Head of caudate nucleus (tissue), 42 donors: ENCODE results near the gene INPP5D.

Experiments used
- DNase-seq, 42 donors: peaks; one replicate each; pipeline versions ENCODE4 v3.0.0 to v3.0.0-alpha.2; 2020 to 2021; ENCODE audit warnings: mixed read lengths in 7 of 42
- intact Hi-C: fragments of 100-400 bp; cut with DNase I; formaldehyde crosslinking; loops from one replicate; pipeline ENCODE4 v1.15.0; 2022

INPP5D gene

DNA sequence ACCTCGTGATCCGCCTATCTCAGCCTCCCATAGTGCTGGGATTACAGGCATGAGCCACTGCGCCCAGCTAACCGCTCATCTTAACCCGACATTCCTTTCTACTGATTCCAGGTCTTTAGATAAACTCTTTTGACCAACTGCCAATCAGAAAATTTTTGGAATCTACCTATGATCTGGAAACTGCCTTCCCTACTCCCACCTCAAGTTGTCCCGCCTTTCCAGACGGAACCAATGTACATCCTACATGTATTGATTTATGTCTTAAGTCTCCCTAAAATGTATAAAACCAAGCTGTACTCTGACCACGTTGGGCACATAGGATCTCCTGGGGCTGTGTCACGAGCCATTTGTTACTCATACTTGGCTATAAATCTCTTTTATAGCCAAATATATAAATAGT lies 30.8 kb upstream of the INPP5D start:
- DNase-seq: no peak
- intact Hi-C loops: loop anchor here (10.0 kb wide), 1 partner anchor 155 kb away; the partner anchor contains the start of gene SNORC

GRCh38 chr2:233031556-233032500 lies 28.3 kb upstream of the INPP5D start:
- intact Hi-C loops: no loop called here
- peak in 40 of 42 donors; percentile 41 to 88 (median 71) for DNase-seq

GRCh38 chr2:233032551-233033320 lies 27.4 kb upstream of the INPP5D start, which contains the start of gene NEU2:
Gene NEU2, plus strand, starts transcription at chr2:233032672. Its CDS starts 0 bp downstream, at chr2:233032672.
- no peak for DNase-seq
- intact Hi-C loops: no loop called here

GRCh38 chr2:233033672-233034071 lies 26.5 kb upstream of the INPP5D start:
- intact Hi-C loops: no loop called here
- no peak for DNase-seq

DNA sequence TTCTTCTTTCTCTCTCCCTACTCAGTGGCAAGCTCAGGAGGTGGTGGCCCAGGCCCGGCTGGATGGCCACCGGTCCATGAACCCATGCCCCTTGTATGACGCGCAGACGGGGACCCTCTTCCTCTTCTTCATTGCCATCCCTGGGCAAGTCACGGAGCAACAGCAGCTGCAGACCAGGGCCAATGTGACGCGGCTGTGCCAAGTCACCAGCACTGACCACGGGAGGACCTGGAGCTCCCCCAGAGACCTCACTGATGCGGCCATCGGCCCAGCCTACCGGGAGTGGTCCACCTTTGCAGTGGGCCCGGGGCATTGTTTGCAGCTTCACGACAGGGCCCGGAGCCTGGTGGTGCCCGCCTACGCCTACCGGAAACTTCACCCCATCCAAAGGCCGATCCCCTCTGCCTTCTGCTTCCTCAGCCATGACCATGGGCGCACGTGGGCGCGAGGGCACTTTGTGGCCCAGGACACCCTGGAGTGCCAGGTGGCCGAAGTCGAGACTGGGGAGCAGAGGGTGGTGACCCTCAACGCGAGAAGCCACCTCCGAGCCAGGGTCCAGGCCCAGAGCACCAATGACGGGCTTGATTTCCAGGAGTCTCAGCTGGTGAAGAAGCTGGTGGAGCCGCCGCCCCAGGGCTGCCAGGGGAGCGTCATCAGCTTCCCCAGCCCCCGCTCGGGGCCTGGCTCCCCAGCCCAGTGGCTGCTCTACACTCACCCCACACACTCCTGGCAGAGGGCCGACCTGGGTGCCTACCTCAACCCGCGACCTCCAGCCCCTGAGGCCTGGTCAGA lies 25.9 kb upstream of the INPP5D start:
- intact Hi-C loops: no loop called here
- no peak for DNase-seq

DNA sequence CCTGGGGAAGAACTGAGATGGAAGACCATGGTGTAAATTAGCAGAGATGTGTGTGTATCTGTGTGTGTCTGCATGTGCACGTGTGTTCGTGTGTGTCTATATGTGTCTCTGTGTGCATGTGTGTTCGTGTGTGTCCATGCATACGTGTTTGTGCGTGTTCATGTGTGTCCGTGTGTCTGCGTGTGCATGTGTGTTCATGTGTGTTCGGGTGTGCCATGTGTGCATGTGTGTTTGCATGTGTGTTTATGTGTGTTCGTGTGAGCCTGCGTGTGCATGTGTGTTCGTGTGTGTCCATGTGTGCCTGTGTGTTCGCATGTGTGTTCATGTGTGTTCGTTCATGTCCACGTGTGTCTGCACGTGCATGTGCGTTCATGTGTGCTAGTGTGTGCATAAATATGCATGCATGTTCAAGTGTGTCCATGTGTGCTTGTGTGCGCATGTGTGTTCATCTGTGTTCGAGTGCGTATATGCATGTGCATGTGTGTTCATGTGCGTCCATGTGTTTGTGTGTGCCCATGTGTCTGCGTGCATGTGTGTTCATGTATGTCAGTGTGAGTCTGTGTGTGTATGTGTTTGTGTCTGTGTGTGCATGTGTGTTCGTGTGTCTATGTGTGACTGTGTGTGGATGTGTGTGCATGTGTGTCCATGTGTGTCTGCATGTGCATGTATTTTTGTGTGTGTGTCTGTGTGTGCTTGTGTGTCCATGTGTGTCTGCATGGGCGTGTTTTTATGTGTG lies 24.5 kb upstream of the INPP5D start:
- intact Hi-C loops: no loop called here
- no peak for DNase-seq

- intact Hi-C loops: no loop called here
- DNase-seq: no peak
Observed at GRCh38 chr2:233036162-233036838, 23.8 kb upstream of the INPP5D start.

DNA sequence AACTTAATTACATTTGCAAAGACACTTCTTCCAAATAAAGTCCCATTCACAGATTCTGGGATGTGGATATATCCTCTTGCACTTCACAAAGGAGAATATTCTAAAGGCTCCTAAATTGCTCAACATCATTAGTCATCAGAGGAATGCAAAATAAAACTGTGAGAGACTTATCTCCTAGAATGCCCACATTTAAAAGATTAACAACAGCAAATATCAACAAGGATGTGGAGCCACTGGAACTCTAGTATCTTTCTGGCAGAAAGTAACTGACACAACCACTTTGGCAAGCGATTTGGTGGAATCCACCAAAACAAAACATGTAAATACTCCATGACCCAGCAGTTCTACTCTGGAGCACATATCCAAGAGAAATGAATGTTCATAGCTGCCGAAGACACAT lies 23.1 kb upstream of the INPP5D start:
- intact Hi-C loops: no loop called here
- no peak for DNase-seq

GRCh38 chr2:233039212-233039845 lies 20.8 kb upstream of the INPP5D start:
- DNase-seq: no peak
- intact Hi-C loops: no loop called here

DNA sequence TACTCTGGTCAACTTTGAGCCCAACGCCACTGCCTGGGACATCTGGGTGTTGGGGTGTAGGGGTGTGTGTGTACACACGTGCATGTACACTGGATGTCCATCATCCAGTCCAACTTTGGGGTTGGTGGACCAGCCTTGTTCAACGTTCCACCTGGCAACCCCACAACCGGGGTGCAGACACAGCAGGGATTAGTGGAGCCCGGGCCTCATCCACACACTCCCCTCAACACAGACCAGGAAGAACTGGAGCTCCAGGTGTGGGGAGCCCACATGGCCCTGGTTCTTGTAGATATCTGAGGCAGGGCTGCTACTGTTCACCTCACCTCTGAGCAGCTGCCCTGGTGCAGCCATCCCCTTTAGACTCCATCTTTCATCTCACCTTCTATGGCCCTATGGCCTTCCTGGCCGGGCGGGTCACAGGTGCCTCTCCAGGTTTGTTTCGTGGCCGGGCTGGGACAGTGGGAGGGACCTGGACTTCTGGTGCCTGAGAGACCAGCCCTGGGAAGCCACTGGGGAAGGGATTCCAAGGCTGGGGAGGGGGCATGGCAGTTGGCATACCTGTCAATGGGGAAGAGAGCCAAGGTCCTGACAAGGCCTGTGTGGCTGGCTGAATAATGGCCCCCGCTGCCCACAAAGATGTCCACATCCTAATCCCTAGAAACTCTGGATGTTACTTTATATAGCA lies 20.2 kb upstream of the INPP5D start:
- intact Hi-C loops: no loop called here
- peak in 2 of 42 donors; percentile 19 to 24 for DNase-seq

GRCh38 chr2:233040571-233040970 lies 19.6 kb upstream of the INPP5D start:
- DNase-seq: peak in 1 of 42 donors; percentile 12
- intact Hi-C loops: no loop called here

GRCh38 chr2:233041722-233042323 lies 18.3 kb upstream of the INPP5D start:
- peak in 1 of 42 donors; percentile 29 for DNase-seq
- intact Hi-C loops: no loop called here

DNA sequence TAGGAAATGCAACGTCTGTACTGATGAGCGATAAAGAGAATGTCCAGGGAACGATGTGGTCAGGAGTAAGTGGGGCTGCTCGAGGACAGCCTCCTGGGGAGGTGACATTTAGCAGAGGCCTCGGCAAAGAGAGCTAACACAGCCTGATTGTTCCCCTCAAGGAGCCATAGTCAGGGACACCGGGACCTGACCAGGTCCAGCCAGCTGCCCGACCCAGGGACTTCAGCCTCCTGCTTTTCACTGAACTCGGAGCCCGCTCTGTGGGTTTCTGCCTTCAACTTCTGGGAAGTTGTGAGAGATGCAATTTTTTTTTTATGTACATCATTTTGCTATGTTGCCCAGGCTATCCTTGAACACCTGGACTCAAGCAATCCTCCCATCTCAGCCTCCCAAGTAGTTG lies 17.6 kb upstream of the INPP5D start:
- DNase-seq: peak in 1 of 42 donors; percentile 6
- intact Hi-C loops: no loop called here

GRCh38 chr2:233044974-233045605 lies 15.1 kb upstream of the INPP5D start:
- intact Hi-C loops: no loop called here
- no peak for DNase-seq

DNA sequence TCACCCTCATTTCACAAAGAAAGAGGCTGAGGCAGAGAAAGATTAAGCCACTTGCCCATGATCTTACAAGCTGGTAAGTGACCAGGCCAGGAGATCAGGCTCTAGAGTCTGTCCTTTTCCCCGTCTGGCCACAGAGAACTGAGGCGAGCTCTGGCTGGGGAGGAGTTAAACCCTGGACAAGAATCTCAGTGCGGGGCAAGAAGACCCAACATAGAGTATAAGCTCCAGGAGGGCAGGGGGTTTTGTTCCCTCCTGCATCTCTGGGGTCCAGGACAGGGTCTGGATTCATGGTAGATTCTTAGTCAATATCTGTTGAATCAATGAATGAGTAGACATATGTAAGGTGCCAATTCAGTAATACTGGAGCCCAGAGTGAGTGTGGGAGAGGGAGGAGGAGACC lies 12.9 kb upstream of the INPP5D start:
- intact Hi-C loops: no loop called here
- DNase-seq: peak in 1 of 42 donors; percentile 7

GRCh38 chr2:233047667-233048066 lies 12.5 kb upstream of the INPP5D start:
- intact Hi-C loops: no loop called here
- peak in 17 of 42 donors; percentile 24 to 76 (median 44) for DNase-seq
